Right hindlimb (tissue), 1 donor: ENCODE measurements around the gene MAT1A.
"Not testable (repeated sequence)": the region's sequence is repeated elsewhere in the genome, so short reads cannot be mapped to it uniquely, and the experiment has no call there.

ENCODE experiments used
- DNase-seq: peaks from one replicate; pipeline ENCODE4 v3.0.0-alpha.2; 2018

MAT1A gene

DNA sequence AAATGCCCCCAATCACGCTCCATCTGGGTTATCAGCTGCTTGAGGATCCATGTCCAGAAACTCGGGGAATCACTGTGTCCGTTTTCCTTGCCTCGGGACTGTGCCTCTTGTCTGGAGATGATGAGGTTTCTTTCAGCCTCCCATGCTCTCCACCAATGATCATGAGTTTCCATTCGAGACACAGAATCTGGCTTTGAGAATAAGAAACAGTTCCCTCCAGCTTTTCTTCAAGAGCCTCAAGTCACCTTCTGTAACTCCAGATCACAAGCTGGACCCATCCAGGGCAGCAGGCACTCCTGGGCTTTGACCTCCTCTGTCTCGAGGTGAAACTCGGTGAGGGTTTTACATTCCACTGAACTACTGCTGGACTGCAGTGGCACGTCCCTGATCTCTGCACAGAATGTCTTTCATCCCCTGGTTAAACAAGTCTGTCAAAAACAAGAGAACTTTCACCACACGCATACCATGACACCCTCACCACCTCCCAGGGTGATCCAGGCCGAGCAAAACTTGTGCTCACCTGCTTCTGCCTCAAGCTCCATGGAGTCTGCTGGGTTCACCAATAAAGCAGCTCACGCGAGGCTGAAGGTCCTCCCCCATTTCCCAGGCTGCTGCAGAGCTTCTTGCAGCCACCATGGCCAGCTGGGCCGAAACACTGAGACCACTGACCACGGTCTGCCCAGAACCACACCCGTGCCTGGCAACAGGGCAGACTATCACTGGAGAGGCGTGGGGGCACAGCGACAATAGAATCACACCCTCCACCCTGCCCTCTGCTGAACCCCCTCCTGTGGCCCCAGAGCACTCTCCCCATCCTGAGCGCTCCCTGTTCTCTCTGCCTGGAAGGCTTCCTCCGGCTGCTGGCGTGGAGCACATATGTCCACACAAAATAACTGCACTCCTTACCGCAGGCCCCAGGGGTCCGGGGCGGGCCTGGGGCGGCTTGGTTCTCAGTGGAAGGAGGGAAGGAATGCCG is 25.1 kb downstream of the MAT1A start:
- no peak for DNase-seq

DNA sequence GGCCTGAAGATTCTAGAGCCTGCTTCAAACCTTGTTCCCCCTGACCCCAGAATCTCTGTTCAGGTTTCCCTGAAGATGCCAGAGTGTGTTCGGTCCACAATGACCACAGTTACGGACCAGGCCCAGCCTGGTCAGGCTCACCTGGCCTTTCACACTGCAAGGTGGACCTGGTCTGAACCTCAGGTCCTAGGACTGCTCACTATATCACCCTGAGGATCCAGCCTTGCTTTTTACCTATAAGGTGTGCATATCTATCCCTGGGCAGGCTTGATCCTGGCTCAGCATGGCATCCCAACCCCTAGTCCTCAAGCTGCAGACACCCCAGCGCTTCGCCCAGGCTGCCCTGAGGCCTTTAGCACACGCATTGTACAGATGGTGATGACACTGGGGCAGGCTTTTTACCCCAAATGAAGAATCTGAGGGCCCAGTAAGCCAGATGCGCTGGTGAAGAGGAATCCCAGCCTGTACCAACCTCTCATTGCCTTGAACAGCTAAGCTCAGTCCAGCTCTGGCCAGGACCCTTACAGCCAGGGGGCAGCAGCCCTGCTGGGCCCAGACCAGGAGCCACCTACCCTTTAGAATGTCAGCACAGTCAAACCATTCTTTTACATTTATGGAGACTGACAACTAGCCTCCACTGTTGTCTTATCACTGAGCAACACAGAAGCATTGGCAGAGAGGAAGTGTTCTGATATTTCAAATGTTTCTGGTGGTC is 28.0 kb downstream of the MAT1A start:
- DNase-seq, result no peak

DNA sequence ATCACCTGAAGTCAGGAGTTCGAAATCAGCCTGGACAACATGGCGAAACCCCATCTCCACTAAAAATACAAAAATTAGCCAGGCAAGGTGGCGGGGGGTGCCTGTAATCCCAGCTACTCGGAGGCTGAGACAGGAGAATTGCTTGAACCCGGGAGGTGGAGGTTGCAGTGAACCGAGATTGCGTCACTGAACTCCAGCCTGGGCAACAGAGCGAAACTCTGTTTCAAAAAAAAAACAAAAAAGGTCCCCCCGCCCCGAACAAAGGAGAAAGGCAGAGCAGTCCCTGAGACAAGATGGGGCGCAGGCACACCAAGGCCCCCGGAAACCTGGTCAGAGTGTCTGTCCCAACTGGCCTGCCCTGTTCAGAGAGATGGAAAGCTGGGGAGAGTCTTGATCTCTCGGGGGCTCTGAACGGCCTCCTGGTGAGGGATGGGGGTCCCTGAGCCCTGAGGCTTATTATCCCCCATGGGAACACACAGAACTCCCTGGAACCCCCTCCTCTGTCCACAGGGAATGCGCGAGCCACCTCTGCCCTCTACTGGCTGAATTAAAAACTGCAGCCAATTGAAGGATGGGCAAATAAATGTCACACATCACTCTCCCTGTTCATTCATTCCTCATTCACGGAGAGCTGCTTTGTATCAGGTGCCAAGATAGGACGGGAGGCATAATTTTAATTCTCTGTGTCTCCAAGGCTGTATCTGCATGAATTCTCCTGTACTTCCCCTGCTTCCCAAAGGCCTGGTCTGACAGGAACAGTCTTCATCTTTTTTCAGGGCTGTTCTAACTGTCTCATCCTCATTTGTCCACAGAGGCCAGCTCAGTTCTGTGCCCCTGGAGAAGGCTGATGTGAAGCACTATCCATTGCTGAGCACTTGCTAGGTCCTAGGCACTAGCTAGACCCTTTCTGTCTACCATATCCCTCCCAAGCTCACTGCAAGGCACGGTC is 28.9 kb downstream of the MAT1A start:
- DNase-seq, result no peak

DNA sequence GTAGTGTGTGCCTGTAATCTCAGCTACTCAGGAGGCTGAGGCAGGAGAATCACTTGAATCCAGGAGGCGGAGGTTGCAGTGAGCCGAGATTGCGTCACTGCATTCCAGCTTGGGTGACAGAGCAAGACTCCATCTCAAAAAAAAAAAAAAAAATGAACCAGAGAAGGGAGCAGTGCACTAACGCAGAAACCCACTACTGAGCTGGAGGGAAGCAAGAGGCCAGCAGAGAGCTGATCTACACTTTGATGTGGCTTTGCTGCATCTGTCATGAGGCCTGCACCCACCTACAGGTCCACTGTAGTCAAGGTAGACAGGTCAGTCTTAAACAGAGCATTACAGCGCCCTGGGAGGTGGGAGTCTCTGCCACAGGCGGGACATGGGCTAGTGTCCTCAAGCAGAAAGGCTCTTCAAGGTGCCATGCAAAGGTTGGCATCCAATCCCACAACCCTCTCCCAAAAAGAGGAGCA is 30.0 kb downstream of the MAT1A start:
- DNase-seq, result no peak

DNA sequence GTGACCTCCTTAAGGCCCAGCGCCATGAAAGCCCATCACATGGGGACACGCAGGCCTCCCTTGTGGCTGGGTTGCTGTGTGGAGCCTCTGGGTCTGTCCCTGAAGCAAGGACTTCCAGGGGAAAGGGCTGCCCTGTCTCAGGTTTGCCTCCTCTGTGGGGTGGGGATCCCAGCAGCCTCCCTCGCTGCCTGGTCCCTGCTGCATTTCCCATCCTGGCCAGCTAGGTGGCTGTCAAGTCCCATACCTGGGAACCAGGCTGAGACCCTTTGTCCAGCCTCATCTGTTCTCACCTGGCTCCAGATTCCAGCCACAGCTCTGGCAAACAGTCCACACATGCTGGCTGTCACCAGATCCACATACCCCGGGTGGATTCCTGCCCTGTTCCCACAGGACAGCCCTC is 32.7 kb downstream of the MAT1A start:
- DNase-seq, result not testable (repeated sequence)

DNA sequence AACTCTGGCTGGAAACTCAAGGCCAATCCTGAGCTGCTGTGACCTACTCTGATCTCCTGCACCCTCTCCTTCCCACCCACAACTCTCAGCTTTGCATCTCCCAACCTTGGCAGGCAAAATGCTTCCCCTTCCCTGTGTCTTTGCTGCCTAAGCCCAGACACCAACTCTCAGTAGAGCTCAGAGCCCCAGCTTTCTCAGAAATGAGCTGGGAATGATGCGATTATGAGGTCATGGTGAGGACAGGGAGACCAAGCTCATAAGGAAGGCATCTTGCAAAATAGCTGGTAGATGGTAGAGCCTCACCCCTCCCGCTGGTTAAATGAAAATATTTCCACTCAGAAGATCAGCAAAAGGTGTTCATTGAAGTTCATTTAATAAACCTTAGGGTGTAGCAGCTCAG is 34.7 kb downstream of the MAT1A start:
- DNase-seq, result not testable (repeated sequence)

DNA sequence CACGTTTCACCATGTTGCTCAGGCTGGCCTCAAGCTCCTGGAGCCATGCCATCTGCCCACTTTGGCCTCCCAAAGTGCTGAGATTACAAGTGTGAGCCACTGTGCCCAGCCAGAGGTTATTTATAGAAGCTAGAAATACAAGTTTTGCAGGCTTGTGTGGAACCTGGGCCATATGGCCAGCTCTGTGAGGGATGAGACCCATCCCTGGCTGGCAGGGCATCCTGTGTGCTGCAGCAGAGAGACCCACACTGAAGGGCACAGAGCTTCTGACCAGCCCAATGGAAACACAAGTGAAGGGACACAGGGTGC is 35.5 kb downstream of the MAT1A start:
- not testable (repeated sequence) for DNase-seq

DNA sequence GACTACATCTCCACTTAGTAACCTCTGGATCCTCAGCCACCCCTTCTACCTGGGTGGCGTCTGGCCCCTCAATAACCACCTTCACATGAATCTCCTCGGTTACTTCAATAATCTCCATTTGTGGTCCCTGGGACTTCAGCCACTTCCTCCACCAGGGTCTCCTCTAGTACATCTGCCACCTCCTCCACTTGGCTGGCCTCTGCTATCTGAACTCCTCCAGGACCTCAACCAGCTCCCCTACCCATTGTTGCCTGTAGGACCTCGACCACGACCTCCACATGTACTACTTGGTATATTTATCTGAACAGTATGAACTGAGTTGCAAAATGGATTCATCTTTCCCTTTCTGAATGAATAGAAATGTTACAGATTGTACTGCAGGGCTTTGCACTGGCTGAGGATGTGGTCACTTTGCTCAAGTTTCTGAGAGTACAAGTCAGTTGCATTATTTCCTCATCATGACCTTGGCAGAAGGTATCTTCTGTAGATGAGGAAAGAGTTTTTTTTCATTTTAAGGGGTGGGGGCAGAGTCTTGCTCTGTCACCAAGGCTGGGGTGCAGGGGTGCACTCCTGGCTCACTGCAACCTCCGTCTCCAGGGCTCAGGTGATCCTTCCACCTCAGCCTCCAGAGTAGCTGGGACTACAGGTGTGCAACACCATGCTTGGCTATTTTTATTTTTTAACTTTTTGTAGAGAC is 36.0 kb downstream of the MAT1A start:
- no peak for DNase-seq

DNA sequence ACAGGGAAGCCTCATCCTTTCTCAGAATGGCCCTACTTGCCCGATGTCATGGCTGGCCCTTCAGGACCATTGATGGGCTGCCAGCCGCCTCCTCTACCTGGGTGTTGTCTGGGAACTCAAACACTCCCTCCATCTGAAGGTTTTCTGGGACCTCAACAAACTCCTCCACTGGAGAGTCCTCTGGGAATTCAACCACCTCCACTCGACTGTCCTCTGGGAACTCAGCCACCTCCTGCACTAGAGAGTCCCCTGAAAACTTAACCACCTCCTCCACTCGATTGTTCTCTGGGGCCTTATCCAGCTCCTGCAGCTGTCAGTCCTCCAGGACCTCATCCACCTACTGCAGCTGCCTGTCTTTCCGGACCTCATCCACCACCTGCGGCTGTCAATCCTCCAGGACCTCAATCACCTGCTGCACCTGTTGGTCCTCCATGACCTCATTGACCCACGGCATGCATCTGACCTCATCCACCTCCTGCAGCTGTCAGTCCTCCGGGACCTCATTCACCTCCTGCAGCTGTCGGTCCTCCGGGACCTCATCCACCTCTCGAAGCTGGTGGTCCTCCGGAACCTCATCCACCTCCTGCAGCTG is 37.1 kb downstream of the MAT1A start:
- no peak for DNase-seq

DNA sequence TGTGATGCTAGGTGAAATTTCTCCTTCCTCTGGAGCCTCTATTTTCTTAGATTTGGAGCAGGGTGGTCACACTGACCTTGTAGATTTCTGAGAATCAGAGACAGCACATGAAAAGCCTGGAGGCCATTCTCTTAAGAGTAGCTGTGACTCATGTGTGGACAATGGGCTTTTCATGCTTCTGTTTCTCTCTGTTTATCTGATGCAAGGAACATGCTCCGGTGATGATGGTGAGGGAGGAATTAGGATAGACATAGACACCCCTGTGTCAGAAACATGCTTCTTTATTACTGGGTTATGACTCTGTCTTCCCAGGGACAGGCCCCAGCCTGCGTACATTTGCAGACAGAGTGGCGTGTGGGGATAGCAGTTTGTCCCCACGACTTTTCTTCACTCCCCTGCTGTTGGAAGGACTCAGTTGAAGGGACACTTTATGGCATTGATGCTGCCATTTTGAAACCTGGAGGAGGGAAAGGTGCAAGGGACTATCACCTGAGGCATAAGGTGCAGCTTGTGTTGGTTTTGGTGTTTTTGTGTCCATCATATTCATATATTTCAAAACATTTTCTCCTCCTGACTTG is 37.7 kb downstream of the MAT1A start:
- not testable (repeated sequence) for DNase-seq

DNA sequence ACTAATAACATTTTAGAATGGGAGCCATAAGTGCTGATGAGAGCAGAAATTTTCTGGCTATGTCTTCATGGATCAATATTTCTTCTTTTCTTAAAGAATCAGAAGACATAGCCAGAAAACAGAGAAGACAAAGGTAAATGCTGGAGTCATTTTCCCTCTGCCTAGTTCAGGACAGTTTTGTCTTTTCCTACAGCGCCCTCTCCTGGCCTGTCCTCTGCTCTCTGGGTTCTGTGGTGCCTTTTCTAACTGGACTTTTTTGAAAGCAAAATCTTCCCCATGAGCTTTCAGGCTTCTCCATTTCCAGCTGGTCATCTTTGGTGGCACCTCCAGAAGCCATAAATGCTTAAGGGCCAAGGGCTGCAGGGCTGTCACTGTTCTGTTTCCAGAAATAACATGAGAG is 39.1 kb downstream of the MAT1A start:
- not testable (repeated sequence) for DNase-seq

DNA sequence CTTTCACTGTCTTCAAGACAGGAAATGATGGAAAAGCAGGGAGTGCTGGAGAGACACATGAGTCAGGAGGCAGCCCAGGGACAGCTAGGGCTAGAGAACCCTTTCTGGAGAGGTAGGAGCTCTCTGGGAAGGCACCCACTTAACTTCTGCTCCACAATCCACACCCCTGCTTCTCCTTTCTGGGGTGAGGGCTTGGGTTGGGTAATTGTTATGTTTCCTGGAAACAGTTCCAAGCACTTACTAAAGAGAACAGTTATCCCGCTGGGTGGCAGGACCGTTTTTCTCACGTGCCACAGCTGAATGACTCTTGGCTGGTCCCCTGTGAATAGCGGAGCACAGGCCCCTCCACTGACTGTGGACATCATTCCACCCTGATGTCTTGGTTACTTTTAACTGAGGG is 39.6 kb downstream of the MAT1A start:
- DNase-seq, result not testable (repeated sequence)

DNA sequence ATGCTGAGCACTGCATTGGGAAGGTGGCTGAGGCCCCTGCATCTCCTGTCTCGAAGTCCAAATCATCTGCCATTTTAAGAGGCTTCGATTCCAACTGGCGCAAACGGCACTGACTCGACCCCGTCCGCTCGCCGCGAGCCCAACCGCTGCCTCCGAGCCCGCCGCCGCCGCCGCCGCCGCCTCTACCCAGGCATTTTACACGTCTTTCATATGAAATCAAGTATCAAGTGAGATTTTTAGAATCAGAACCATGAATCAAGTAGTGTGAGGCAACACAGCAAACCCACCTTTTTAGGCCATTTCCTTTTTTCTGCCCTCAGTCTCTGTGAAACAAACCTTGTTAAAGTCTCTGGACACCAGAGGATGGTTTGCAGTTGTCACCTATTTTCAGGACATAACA is 41.8 kb downstream of the MAT1A start:
- not testable (repeated sequence) for DNase-seq

DNA sequence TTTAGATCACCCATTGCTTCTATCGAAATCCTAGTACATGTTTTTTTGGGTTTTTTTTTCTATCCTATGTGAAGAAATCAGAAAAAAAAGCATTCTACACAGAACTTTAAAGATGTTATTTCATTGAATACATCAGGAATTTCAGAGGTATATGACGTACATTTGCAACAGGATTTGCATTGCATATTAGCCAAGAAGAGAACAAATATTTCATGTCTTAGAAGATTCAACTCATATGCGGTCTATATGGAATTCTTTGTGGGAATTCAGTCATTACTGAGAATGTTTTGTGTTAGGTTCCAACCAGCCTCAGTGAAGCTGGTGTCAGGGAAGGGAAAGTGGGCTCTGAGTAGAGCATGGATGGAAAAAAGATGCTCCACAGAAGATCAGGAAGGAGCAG is 45.1 kb downstream of the MAT1A start:
- not testable (repeated sequence) for DNase-seq

DNA sequence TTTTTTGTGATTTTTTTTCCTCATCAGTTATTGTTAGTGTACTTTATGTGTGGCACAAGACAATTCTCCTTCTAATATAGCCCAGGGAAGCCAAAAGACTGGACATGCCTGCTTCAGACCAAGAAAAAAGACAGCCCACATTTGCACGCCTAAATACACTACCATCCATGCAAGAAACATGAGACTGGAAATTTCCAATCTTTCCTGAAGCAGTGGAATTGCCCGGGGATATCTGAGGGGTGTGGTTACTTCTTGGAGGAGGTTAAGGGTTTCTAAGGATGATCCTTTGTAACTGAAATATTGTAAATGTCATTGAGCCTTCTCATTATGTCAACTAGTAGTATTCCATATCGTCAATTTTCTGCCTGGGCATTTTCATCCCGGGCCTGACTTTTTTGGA is 47.1 kb downstream of the MAT1A start:
- DNase-seq, result not testable (repeated sequence)

DNA sequence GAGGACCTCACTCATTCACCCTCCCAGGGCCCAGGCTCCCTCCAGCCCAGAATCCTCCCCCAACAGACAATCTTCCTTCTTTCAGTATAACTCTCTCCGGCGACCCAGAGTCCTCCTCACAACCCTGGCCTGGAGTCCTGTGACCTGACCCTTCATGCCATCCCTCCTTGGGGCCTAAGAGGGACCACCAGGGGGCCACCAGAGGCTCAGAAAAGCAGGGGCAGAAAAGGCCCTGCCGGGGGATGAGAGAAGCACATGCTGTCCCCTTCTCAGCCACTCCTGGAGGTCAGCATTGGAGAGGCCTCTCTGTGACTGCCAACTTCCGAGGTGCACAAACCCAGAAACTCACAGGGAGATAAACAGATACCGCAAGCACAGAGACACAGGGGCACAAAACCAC is 53.0 kb downstream of the MAT1A start:
- DNase-seq, result not testable (repeated sequence)

DNA sequence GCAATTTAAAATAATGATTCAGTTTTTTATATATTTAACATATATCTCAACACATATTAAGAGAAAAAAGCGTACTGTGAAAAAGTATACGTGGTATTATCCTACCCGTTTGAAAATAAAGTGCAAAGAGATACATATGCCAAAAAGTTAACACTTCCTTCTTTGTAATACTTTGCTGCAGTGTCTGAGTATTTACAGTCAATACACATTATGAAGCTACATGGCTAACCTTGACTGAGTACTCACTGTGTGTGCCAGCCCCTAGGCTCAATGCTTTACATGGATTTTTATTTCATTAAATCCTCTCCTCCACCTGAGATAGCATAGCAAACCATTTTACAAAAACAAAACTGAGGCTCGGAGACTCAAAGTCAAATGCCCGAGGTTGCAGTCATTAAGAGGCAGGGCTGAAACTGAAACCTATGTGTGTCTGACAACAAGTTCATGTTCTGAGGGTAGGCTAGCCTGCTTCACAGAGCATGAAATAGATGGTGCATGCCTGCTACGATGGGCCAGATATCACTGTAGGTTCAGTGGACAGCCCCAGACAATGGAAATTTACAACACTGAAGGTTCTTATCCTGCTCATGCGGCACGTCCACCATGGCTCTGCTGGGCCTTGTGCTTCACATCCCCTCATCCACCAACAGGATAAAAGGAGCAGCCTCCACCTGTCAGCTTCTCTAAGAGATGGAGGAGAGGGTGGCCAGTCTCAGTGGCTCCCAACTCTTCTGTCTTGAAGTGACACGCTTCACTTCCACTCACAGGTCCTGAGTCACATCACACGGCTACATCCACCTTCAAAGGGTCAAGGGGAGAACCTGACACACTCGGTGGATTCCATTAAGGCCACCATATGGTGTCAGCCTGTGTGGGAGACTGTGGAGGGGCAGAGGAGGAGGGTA is 54.9 kb downstream of the MAT1A start:
- DNase-seq, result not testable (repeated sequence)

DNA sequence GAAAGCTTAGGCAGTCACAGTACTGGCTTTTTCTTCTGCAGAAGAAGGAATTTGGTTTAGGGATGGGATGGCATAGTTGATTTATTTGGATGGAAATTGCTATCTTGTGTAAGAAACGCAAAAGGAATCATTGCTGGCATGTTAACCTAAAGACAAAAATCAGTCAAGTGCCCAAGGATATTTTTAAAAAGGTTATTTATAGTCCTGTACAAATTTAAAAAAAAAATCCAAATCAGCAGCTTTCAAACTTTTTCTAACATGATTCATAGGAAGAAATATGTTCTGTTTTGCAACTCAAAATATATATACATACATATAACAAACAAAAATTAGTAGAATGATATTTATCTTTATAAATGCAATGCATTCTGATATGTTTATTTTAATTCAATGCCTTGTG is 55.6 kb downstream of the MAT1A start:
- DNase-seq, result not testable (repeated sequence)

DNA sequence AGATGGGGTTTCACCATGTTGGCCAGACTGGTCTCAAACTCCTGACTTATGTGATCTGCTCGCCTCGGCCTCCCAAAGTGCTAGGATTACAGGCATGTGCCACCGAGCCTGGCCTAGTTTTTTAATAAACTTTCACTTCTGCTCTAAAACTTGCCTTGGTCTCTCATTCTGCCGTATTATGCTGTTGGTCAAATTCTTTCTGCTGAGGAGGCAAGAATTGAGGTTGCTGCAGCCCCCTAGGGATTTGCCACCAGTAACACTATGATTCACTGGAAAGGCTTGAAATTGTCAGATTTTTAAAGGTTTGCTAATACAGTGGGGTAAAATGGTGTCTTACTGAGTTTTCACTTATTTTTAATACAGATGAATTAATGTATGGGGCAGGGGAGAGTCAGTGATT is 62.7 kb downstream of the MAT1A start:
- DNase-seq, result not testable (repeated sequence)

DNA sequence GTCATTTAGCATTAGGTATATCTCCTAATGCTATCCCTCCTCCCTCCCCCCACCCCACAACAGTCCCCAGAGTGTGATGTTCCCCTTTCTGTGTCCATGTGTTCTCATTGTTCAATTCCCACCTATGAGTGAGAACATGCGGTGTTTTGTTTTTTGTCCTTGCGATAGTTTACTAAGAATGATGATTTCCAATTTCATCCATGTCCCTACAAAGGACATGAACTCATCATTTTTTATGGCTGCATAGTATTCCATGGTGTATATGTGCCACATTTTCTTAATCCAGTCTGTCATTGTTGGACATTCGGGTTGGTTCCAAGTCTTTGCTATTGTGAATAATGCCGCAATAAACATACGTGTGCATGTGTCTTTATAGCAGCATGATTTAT is 66.4 kb downstream of the MAT1A start:
- not testable (repeated sequence) for DNase-seq
